HepG2 (cell line): ENCODE data around the gene HDGF. TPM values are rescaled to one million over a fixed set of nuclear protein-coding genes. Genes with fewer than 3 reads are reported as not detected.

ENCODE experiments used
- ELF1 ChIP-seq: sonication (generic); formaldehyde crosslinking; IDR thresholded peaks from 2 replicates; pipeline ENCODE4 v1.4.0; 2020; ENCODE audit warnings: missing genetic modification reagents
- ETS1 ChIP-seq: sonication (generic); formaldehyde crosslinking; IDR thresholded peaks from 2 replicates; pipeline ENCODE4 v1.4.0; 2020; ENCODE audit warnings: missing genetic modification reagents
- FOXA1 ChIP-seq, 2 experiments: fragments of 450-650 bp in 1 of 2; sonication (generic) in 1 of 2; formaldehyde crosslinking in 1 of 2; IDR thresholded peaks; 2 replicates each; pipeline versions ENCODE4 v1.4.0 to v1.6.1; 2016 to 2020; ENCODE audit warnings: missing genetic modification reagents in 1 of 2
- HES4 ChIP-seq: sonication (generic); formaldehyde crosslinking; IDR thresholded peaks from 2 replicates; pipeline ENCODE4 v1.9.0; 2021; ENCODE audit warnings: mild to moderate bottlenecking, missing genetic modification reagents, borderline replicate concordance
- HNF1A ChIP-seq, 2 experiments: sonication (generic) in 1 of 2; formaldehyde crosslinking in 1 of 2; IDR thresholded peaks; 2 replicates each; pipeline versions ENCODE4 v1.4.0 to v1.6.1; 2016 to 2020; ENCODE audit warnings: borderline replicate concordance in 1 of 2, low read depth in 1 of 2, mild to moderate bottlenecking in 1 of 2, missing genetic modification reagents in 1 of 2
- KMT2B ChIP-seq: IDR thresholded peaks from 2 replicates; pipeline ENCODE4 v1.6.1; 2016; ENCODE audit warnings: missing genetic modification reagents, missing compliant biosample characterization
- MBNL3 ChIP-seq: fragments of 250-450 bp; sonication (Bioruptor Pico); conservative IDR thresholded peaks from 2 replicates; pipeline ENCODE4 v1.8.0; 2022; ENCODE audit warnings: mild to moderate bottlenecking, inconsistent platforms
- RBM22 ChIP-seq: fragments of 200-400 bp; formaldehyde crosslinking; optimal IDR thresholded peaks from 2 replicates; pipeline ENCODE3; 2017; ENCODE audit warnings: mild to moderate bottlenecking, low read length, moderate library complexity
- RXRB ChIP-seq: IDR thresholded peaks from 2 replicates; pipeline ENCODE4 v1.6.1; 2016; ENCODE audit warnings: borderline replicate concordance, missing genetic modification reagents, missing compliant biosample characterization
- SP2 ChIP-seq: sonication (generic); formaldehyde crosslinking; IDR thresholded peaks from 2 replicates; pipeline ENCODE4 v1.5.1; 2020; ENCODE audit warnings: mild to moderate bottlenecking, missing genetic modification reagents
- STAT5B ChIP-seq: sonication (generic); formaldehyde crosslinking; IDR thresholded peaks from 2 replicates; pipeline ENCODE4 v1.4.0; 2020; ENCODE audit warnings: missing genetic modification reagents
- TARDBP ChIP-seq: sonication (generic); formaldehyde crosslinking; IDR thresholded peaks from 2 replicates; pipeline ENCODE4 v1.8.0; 2022; ENCODE audit warnings: mild to moderate bottlenecking, missing genetic modification reagents
- TBX3 ChIP-seq: fragments of 450-650 bp; IDR thresholded peaks from 2 replicates; pipeline ENCODE4 v1.6.1; 2017; ENCODE audit warnings: antibody characterized with exemption, mild to moderate bottlenecking, inconsistent platforms, borderline replicate concordance
- TEAD3 ChIP-seq: optimal IDR thresholded peaks from 2 replicates; pipeline ENCODE3; 2016; ENCODE audit warnings: borderline replicate concordance
- ZNF281 ChIP-seq: sonication (generic); formaldehyde crosslinking; IDR thresholded peaks from 2 replicates; pipeline ENCODE4 v1.4.0; 2020; ENCODE audit warnings: missing genetic modification reagents, borderline replicate concordance
- ZNF558 ChIP-seq: sonication (generic); formaldehyde crosslinking; IDR thresholded peaks from 2 replicates; pipeline ENCODE4 v1.9.0; 2022; ENCODE audit warnings: mild to moderate bottlenecking, missing genetic modification reagents, borderline replicate concordance
- ZNF839 ChIP-seq: sonication (generic); formaldehyde crosslinking; IDR thresholded peaks from 2 replicates; pipeline ENCODE4 v1.4.0; 2020; ENCODE audit warnings: missing genetic modification reagents, mild to moderate bottlenecking, borderline replicate concordance
- polyA plus RNA-seq, 8 experiments: library from polyadenylated mRNA; depleted of rRNA in 3 of 8; stranded (reverse) in 7 of 8; unstranded in 1 of 8; fragments of >200 nt; fragmentation: Illumina TruSeq in 4 of 8; extraction: Trizol in 4 of 8; gene quantifications; 2 replicates each; pipeline versions ENCODE4 v1.2.1 to v1.2.3, GENCODE V29; 2011 to 2016; ENCODE audit warnings: low read depth in 4 of 8, missing spikeins in 1 of 8, mixed read lengths in 1 of 8; ENCODE audit not compliant: insufficient read depth in 1 of 8
- total RNA-seq, 5 experiments: library from RNA; depleted of rRNA; stranded (reverse); fragments of >200 nt; fragmentation: Illumina TruSeq; extraction: Trizol; gene quantifications; 2 replicates each; pipeline ENCODE4 v1.2.3, GENCODE V29; 2016; ENCODE audit warnings: low read depth in 1 of 5

The HDGF gene
- total and polyA plus RNA-seq, 2 of the 13 experiments (the other 11 are each of a cell fraction or from before 2014, with no cell fraction given): 156 to 196 TPM

GRCh38 chr1:156748670-156749418, 2.6 kb downstream of the HDGF start (continued):
- no peak for TF ChIP-seq TEAD3 (CRISPR knock-in tag)
- TF ChIP-seq STAT5B (CRISPR knock-in tag): no peak
- TF ChIP-seq FOXA1 (IDR thresholded peaks at IDR 0.05): no peak
- TF ChIP-seq FOXA1 (CRISPR knock-in tag; IDR thresholded peaks at IDR 0.05): no peak
- no peak for TF ChIP-seq ZNF558
- no peak for TF ChIP-seq TARDBP
- TF ChIP-seq HNF1A (IDR thresholded peaks at IDR 0.05; ENCODE audit: low read depth): no peak
- TF ChIP-seq HNF1A (CRISPR knock-in tag; IDR thresholded peaks at IDR 0.05; ENCODE audit: borderline replicate concordance): no peak
- TF ChIP-seq SP2: no peak
- no peak for TF ChIP-seq KMT2B
- TF ChIP-seq HES4: no peak
- no peak for TF ChIP-seq RXRB
- no peak for TF ChIP-seq ZNF839 (CRISPR knock-in tag)
- TF ChIP-seq ELF1 (CRISPR knock-in tag): peak; percentile 20; the same call in 1 of the 2 replicates
- no peak for TF ChIP-seq RBM22
- no peak for TF ChIP-seq MBNL3 (CRISPR knock-in tag)
- 0 out of 2 replicates have a peak, but pooled peaks have one; percentile 9 for TF ChIP-seq TBX3
- TF ChIP-seq ZNF281 (CRISPR knock-in tag): no peak
- TF ChIP-seq ETS1 (CRISPR knock-in tag): no peak
